Measurements from ENCODE around the gene OR1I1.
A peak's percentile ranks its signal among the peaks of the same experiment; 100 is the strongest.

DNA sequence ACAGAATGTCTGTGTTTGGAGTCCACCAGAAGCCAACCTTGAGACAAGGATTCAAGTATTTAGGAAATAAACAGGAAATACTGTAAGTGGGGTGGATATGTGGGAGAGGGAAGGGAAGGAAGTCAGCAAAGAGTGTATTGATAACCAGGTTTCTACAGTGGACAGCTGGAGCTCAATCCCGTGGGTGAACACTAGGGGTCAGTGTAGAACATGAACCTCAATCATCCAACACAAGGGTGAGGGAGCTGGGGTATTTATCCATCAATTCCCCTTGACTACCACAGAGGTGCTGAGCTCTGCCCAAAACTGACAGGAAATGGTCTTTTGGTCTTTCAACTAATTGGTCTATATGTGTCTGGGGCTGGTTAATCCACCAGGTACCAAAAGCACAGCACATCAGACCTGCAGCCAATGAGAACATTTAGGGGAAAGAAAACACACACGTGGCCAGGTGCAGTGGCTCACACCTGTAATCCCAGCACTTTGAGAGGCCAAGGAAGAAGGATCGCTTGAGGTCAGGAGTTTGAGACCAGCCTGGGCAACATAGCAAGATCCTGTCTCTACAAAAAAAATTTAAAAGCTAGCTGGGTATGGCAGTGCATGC, 19.6 kb downstream of the OR1I1 start:
- TF ChIP-seq, protein P1, sequence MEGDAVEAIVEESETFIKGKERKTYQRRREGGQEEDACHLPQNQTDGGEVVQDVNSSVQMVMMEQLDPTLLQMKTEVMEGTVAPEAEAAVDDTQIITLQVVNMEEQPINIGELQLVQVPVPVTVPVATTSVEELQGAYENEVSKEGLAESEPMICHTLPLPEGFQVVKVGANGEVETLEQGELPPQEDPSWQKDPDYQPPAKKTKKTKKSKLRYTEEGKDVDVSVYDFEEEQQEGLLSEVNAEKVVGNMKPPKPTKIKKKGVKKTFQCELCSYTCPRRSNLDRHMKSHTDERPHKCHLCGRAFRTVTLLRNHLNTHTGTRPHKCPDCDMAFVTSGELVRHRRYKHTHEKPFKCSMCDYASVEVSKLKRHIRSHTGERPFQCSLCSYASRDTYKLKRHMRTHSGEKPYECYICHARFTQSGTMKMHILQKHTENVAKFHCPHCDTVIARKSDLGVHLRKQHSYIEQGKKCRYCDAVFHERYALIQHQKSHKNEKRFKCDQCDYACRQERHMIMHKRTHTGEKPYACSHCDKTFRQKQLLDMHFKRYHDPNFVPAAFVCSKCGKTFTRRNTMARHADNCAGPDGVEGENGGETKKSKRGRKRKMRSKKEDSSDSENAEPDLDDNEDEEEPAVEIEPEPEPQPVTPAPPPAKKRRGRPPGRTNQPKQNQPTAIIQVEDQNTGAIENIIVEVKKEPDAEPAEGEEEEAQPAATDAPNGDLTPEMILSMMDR (IDR thresholded peaks at IDR 0.05) = peak; percentile 54 to 65 (median 60)
- TF ChIP-seq POLR2A (IDR thresholded peaks at IDR 0.05) = no peak

Data from adrenal gland (tissue), 5 donors.